ENCODE results near the gene TRIM3.

TRIM3 gene

GRCh38 chr11:6485661-6486060 lies 11.9 kb upstream of the TRIM3 start:
- no peak for TF ChIP-seq PPARA (CRISPR knock-in tag; IDR thresholded peaks at IDR 0.05; ENCODE audit: borderline replicate concordance)
- no peak for TF ChIP-seq TCF4 (CRISPR knock-in tag; IDR thresholded peaks at IDR 0.05; ENCODE audit: borderline replicate concordance)
- TF ChIP-seq ISL1 (CRISPR knock-in tag; IDR thresholded peaks at IDR 0.05), result no peak
- TF ChIP-seq SNAI2 (CRISPR knock-in tag; IDR thresholded peaks at IDR 0.05), result no peak
- no peak for TF ChIP-seq TOX (CRISPR knock-in tag; IDR thresholded peaks at IDR 0.05; ENCODE audit: borderline replicate concordance)
- TF ChIP-seq CREB5 (CRISPR knock-in tag; IDR thresholded peaks at IDR 0.05; ENCODE audit: low read depth), result no peak
- no peak for TF ChIP-seq ZNF70 (CRISPR knock-in tag; IDR thresholded peaks at IDR 0.05)
- no peak for ATAC-seq

GRCh38 chr11:6483015-6483414 lies 9.3 kb upstream of the TRIM3 start:
- TF ChIP-seq ESRRG (CRISPR knock-in tag; IDR thresholded peaks at IDR 0.05) (no peak), RARB (CRISPR knock-in tag; IDR thresholded peaks at IDR 0.05) (no peak), ZNF8 (CRISPR knock-in tag; IDR thresholded peaks at IDR 0.05) (no peak), CSDC2 (CRISPR knock-in tag; IDR thresholded peaks at IDR 0.05) (no peak), GLIS3 (CRISPR knock-in tag; IDR thresholded peaks at IDR 0.05) (no peak), PATZ1 (CRISPR knock-in tag; IDR thresholded peaks at IDR 0.05; ENCODE audit: borderline replicate concordance) (no peak), TOX (CRISPR knock-in tag; IDR thresholded peaks at IDR 0.05; ENCODE audit: borderline replicate concordance) (no peak), POU6F1 (CRISPR knock-in tag; IDR thresholded peaks at IDR 0.05; ENCODE audit: borderline replicate concordance, low read depth) (no peak), ARNTL (CRISPR knock-in tag; IDR thresholded peaks at IDR 0.05; ENCODE audit: borderline replicate concordance, low read depth) (no peak), ZNF70 (CRISPR knock-in tag; IDR thresholded peaks at IDR 0.05) (no peak), TCF4 (CRISPR knock-in tag; IDR thresholded peaks at IDR 0.05; ENCODE audit: borderline replicate concordance) (no peak), CREB5 (CRISPR knock-in tag; IDR thresholded peaks at IDR 0.05; ENCODE audit: low read depth) (no peak), ZNF565 (CRISPR knock-in tag; conservative IDR thresholded peaks at IDR 0.05; ENCODE audit: low read depth) (no peak), TSHZ2 (CRISPR knock-in tag; IDR thresholded peaks at IDR 0.05) (no peak), SNAI2 (CRISPR knock-in tag; IDR thresholded peaks at IDR 0.05) (no peak), OSR1 (CRISPR knock-in tag; IDR thresholded peaks at IDR 0.05) (no peak)
- ATAC-seq, result no peak

GRCh38 chr11:6482441-6482840 lies 8.7 kb upstream of the TRIM3 start:
- ATAC-seq, result no peak
- no peak for TF ChIP-seq ZNF8 (CRISPR knock-in tag; IDR thresholded peaks at IDR 0.05)

GRCh38 chr11:6481924-6482275 lies 8.2 kb upstream of the TRIM3 start:
- ATAC-seq, result peak; percentile 39
- TF ChIP-seq ZFP3 (CRISPR knock-in tag; IDR thresholded peaks at IDR 0.05) (no peak), SNAI2 (CRISPR knock-in tag; IDR thresholded peaks at IDR 0.05) (no peak), ZNF70 (CRISPR knock-in tag; IDR thresholded peaks at IDR 0.05) (no peak), ZNF8 (CRISPR knock-in tag; IDR thresholded peaks at IDR 0.05) (no peak), ESRRG (CRISPR knock-in tag; IDR thresholded peaks at IDR 0.05) (no peak), POU6F1 (CRISPR knock-in tag; IDR thresholded peaks at IDR 0.05; ENCODE audit: borderline replicate concordance, low read depth) (no peak), CSDC2 (CRISPR knock-in tag; IDR thresholded peaks at IDR 0.05) (no peak), ARNTL (CRISPR knock-in tag; IDR thresholded peaks at IDR 0.05; ENCODE audit: borderline replicate concordance, low read depth) (no peak), CREB5 (CRISPR knock-in tag; IDR thresholded peaks at IDR 0.05; ENCODE audit: low read depth) (no peak), PPARA (CRISPR knock-in tag; IDR thresholded peaks at IDR 0.05; ENCODE audit: borderline replicate concordance) (no peak), TOX (CRISPR knock-in tag; IDR thresholded peaks at IDR 0.05; ENCODE audit: borderline replicate concordance) (no peak), CSRNP3 (CRISPR knock-in tag; IDR thresholded peaks at IDR 0.05) (no peak)

All from SK-N-SH treated with all-trans-retinoic acid at 6 μM for 48 hours (cell line).